IPS-11a (cell line): ENCODE measurements around the gene ZNF76.
"Not testable (repeated sequence)": the region's sequence is repeated elsewhere in the genome, so short reads cannot be mapped to it uniquely, and the experiment has no call there.

ENCODE experiments used
- H3K4me3 ChIP-seq: one replicate; pipeline ENCODE4 v1.5.1; 2013; ENCODE audit warnings: low read depth, low read length, control low read depth

ZNF76 gene

GRCh38 chr6:35327349-35328027 lies 68.0 kb downstream of the ZNF76 start:
- H3K4me3 ChIP-seq, result no peak overlapping the region

GRCh38 chr6:35328108-35328723 lies 68.7 kb downstream of the ZNF76 start:
- no peak overlapping the region for H3K4me3 ChIP-seq

GRCh38 chr6:35328965-35329364 lies 69.4 kb downstream of the ZNF76 start:
- H3K4me3 ChIP-seq, result not testable (repeated sequence)

- no peak overlapping the region for H3K4me3 ChIP-seq
Measured at GRCh38 chr6:35330541-35331119, 71.1 kb downstream of the ZNF76 start.

GRCh38 chr6:35332074-35332887 lies 72.7 kb downstream of the ZNF76 start:
- not testable (repeated sequence) for H3K4me3 ChIP-seq

- no peak overlapping the region for H3K4me3 ChIP-seq
Measured at GRCh38 chr6:35341557-35341956, 82.0 kb downstream of the ZNF76 start.

- H3K4me3 ChIP-seq, result peak within 1 kb of the TSS; percentile 78
Measured at GRCh38 chr6:35342258-35343091, 82.9 kb downstream of the ZNF76 start, which contains the start of gene PPARD. Gene PPARD, plus strand, starts transcription at chr6:35342558. Its CDS starts 68,530 bp downstream, at chr6:35411088.

GRCh38 chr6:35343092-35343834 lies 83.7 kb downstream of the ZNF76 start:
- H3K4me3 ChIP-seq, result peak overlapping the region; percentile 78

- H3K4me3 ChIP-seq, result no peak overlapping the region
Measured at GRCh38 chr6:35343835-35344550, 84.5 kb downstream of the ZNF76 start.
